Erythroblast (primary cell): Measurements from ENCODE around the gene PDE6D.

Source experiments
- GATA1 ChIP-seq: IDR thresholded peaks from 2 replicates; pipeline ENCODE4 v1.6.1; 2011; ENCODE audit warnings: low read depth, mild to moderate bottlenecking, control low read depth, low read length, moderate library complexity
- POLR2A ChIP-seq: IDR thresholded peaks from 2 replicates; pipeline ENCODE4 v1.6.1; 2011; ENCODE audit warnings: mild to moderate bottlenecking, low read length

DNA sequence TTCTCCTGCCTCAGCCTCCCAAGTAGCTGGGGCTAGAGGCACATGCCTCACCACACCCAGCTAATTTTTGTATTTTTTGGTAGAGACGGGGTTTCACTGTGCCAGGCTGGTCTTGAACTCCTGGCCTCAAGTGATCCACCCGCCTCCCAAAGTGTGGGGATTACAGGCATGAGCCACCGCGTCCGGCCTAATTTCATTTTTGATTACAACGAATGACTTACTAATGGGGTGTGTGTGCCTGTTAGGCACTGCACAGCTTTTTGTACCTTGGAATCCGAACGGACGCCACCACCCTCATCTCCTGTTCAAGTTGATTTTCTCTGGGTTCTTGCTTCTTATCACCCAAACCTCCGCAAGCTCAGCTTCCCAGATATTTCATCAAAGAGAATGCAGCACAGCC lies 55.6 kb downstream of the PDE6D start:
- TF ChIP-seq POLR2A (no peak), GATA1 (no peak)
